Lung (tissue), 12 donors: ENCODE results near the gene CDH6. TPM values are rescaled to one million over a fixed set of nuclear protein-coding genes. Genes with fewer than 3 reads are reported as not detected.

Experiments
- ATAC-seq: fragments of 200-7000 bp; cut with Tn5 transposase; one replicate; pipeline ENCODE4 v1.9.1; 2020; ENCODE audit warnings: moderate number of reproducible peaks; ENCODE audit not compliant: insufficient read depth, low FRiP score
- DNase-seq, 3 donors: peaks; one replicate each; pipeline ENCODE4 v3.0.0-alpha.2; 2013 to 2017
- H3K27ac ChIP-seq, 2 donors: one replicate each; pipeline ENCODE4 v1.5.1; 2013; ENCODE audit warnings: mild to moderate bottlenecking in 2 of 2, moderate library complexity in 2 of 2, control low read depth in 1 of 2, inconsistent platforms in 1 of 2, low read depth in 1 of 2, low read length in 1 of 2
- H3K27me3 ChIP-seq, 3 donors: one replicate each; pipeline ENCODE4 v1.5.1; 2013; ENCODE audit warnings: low read length in 2 of 3; ENCODE audit not compliant: control insufficient read depth in 3 of 3, insufficient read depth in 3 of 3
- H3K36me3 ChIP-seq, 4 donors: one replicate each; pipeline ENCODE4 v1.5.1; 2013; ENCODE audit warnings: low read length in 4 of 4, mild to moderate bottlenecking in 1 of 4, moderate library complexity in 1 of 4; ENCODE audit not compliant: control insufficient read depth in 4 of 4, insufficient read depth in 4 of 4
- H3K4me1 ChIP-seq, 5 donors: one replicate each; pipeline ENCODE4 v1.5.1; 2013; ENCODE audit warnings: low read length in 5 of 5, mild to moderate bottlenecking in 2 of 5, moderate library complexity in 1 of 5; ENCODE audit not compliant: control insufficient read depth in 5 of 5, insufficient read depth in 5 of 5
- H3K4me3 ChIP-seq: one replicate; pipeline ENCODE4 v1.5.1; 2013; ENCODE audit warnings: mild to moderate bottlenecking, control low read depth, moderate library complexity
- H3K9ac ChIP-seq, 2 donors: one replicate each; pipeline ENCODE4 v1.5.1; 2013; ENCODE audit warnings: low read length in 2 of 2, control low read depth in 1 of 2; ENCODE audit not compliant: insufficient read depth in 1 of 2
- H3K9me3 ChIP-seq, 4 donors: one replicate each; pipeline ENCODE4 v1.5.1; 2013; ENCODE audit warnings: low read length in 3 of 4, mild to moderate bottlenecking in 1 of 4, moderate library complexity in 1 of 4; ENCODE audit not compliant: control insufficient read depth in 4 of 4, insufficient read depth in 3 of 4
- WGBS, 2 donors: extraction: QIAGEN DNeasy Blood & Tissue Kit; methylation state at CpG; one replicate each; pipeline ENCODE4 v1.1.7; 2013; 5-methylcytosine and 5-hydroxymethylcytosine counted together
- polyA plus RNA-seq, 2 donors: library from polyadenylated mRNA; stranded (reverse); fragments of 200-250 nt; gene quantifications; one replicate each; pipeline ENCODE4 v1.2.1, GENCODE V29; 2013
- total RNA-seq, 2 donors: library from RNA; depleted of rRNA in 1 of 2; stranded (reverse); fragments of >200 nt in 1 of 2; gene quantifications; one replicate each; pipeline ENCODE4 v1.2.1, GENCODE V29; 2014 to 2021
- TF ChIP-seq, protein P1 (sequence below): IDR thresholded peaks from 2 replicates; pipeline ENCODE4 v1.5.1; 2012; ENCODE audit warnings: mild to moderate bottlenecking; ENCODE audit errors: control extremely low read depth, extremely low read depth
- donor health status: control.
- donor health status: control.
- donor health status: Bipolar disorder and iron deficiency.
- donor health status: healthy.
- donor health status: DM: yes; HTN: yes; CAD: no.

CDH6 gene
- total and polyA plus RNA-seq, 4 donors: 2.0 to 20.8 (median 2.6) TPM

DNA sequence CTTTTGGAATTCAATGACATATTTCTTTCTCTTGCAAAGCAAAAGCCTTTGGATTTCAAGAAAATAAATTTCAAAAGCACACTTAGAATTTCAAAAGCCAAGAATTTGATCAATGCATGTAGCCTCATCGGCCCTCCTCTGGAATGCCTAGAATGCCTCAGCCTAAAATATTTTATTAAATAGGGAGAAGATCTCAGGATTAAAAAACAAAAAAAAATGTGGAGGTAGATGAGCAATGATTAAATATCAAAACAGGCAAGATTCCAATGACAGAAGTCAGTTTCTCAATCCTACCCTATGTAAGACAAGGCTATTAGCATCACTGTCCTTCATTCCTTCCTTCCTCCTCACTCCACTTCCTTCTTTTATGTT is 169.0 kb downstream of the CDH6 start:
- DNase-seq (no peak), ATAC-seq (no peak)
- Histone ChIP-seq H3K4me1 (no peaks in the 10 kb centered on the region), H3K4me3 (no peak overlapping the region), H3K9me3 (peaks cover 0 to 5% (median 0%) of the 10 kb centered on the region in 4 donors), H3K27ac (no peak overlapping the region), H3K9ac (no peak overlapping the region), H3K27me3 (no peaks in the 10 kb centered on the region), H3K36me3 (no peaks in the 10 kb centered on the region)
- WGBS, 2 donors: 72 to 93% methylated on average over 1 of the region's 1 CpG
- TF ChIP-seq, protein P1, sequence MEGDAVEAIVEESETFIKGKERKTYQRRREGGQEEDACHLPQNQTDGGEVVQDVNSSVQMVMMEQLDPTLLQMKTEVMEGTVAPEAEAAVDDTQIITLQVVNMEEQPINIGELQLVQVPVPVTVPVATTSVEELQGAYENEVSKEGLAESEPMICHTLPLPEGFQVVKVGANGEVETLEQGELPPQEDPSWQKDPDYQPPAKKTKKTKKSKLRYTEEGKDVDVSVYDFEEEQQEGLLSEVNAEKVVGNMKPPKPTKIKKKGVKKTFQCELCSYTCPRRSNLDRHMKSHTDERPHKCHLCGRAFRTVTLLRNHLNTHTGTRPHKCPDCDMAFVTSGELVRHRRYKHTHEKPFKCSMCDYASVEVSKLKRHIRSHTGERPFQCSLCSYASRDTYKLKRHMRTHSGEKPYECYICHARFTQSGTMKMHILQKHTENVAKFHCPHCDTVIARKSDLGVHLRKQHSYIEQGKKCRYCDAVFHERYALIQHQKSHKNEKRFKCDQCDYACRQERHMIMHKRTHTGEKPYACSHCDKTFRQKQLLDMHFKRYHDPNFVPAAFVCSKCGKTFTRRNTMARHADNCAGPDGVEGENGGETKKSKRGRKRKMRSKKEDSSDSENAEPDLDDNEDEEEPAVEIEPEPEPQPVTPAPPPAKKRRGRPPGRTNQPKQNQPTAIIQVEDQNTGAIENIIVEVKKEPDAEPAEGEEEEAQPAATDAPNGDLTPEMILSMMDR: no peak

DNA sequence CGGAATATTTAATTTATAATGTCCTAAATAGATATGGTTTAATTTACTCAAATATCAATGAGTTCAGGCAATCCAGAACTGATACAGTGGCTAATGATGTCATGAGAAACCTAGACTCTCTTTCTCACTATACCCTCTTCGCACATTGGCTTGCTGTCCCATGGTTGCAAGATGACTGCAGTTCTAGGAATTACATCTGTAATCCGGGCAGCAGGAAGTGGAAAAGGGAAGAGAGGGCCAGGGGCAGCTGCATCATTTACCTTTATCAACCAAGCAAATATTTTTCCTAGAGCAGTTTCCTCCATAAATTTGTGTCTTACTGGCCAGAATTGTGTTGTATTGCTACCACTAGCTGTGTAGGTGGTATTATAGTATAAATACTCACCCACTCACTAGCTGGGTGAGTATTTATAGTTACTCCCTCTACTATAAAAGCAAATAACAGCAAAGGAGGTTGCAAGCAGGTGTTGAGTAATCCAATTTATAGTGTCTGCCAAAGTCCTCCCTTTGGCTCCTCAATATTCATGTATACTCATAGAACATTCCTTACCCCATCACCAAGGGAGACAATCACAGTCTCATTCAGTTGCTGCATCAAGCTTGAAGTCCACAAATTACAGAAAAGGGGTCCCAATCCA is 169.6 kb downstream of the CDH6 start:
- WGBS, 2 donors: 58 to 65% methylated on average over 3 of the region's 3 CpGs
- no peaks in the 10 kb centered on the region for H3K36me3 ChIP-seq
- H3K9me3 ChIP-seq: peaks cover 0 to 5% (median 0%) of the 10 kb centered on the region in 4 donors
- H3K4me3 ChIP-seq: no peak overlapping the region
- TF ChIP-seq, protein P1: no peak
- H3K27ac ChIP-seq: no peak overlapping the region
- no peaks in the 10 kb centered on the region for H3K27me3 ChIP-seq
- no peak for DNase-seq
- H3K9ac ChIP-seq: no peak overlapping the region
- H3K4me1 ChIP-seq: no peaks in the 10 kb centered on the region
- peak; percentile 9 for ATAC-seq

DNA sequence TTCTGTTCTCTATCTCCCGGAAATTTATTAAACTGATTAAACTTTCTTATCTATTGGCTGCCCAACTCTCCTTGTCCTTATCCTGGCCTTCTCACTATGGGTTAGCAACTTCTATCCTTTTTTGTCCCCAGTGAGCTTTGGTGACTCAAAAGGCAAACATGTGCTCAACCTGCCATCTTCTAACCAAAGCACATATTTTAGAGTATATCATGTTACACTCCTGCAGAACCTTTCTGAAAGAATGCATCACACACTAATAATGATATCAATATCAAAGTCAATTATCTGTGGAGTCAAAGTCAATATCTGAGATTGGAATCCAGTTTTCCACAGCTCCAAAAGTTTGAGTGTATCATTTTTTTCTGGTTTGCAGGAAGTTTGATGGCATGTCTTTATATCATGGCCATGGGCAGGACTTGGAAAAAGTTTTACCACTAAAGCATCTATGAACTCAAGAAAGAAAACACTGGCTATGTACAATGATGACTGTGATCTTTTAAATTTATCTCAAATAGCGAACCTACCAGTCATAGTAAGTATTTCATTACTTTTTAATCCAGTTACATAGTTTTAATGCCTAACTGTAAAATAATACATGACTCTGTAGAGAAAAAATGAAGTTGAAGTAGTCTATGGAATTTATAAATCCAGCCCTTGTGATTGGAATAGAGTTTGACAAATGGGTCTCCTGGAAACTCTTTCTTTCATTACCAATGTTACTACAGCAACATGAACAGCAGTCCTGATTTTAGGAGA is 171.6 kb downstream of the CDH6 start:
- Histone ChIP-seq H3K27me3 (no peaks in the 10 kb centered on the region), H3K36me3 (no peaks in the 10 kb centered on the region), H3K9ac (no peak overlapping the region), H3K4me1 (no peaks in the 10 kb centered on the region), H3K9me3 (peaks cover 0 to 5% (median 0%) of the 10 kb centered on the region in 4 donors), H3K4me3 (no peak overlapping the region), H3K27ac (no peak overlapping the region)
- TF ChIP-seq, protein P1: no peak
- ATAC-seq (no peak), DNase-seq (no peak)
- 77 to 80% methylated on average over 2 of the region's 2 CpGs for WGBS, 2 donors
